ENCODE measurements around the gene OLA1.

OLA1 gene

GRCh38 chr2:174035117-174035635 is 213.2 kb downstream of the OLA1 start:
- no peak for DNase-seq (ENCODE audit: low read depth)

GRCh38 chr2:174033163-174033550 is 215.2 kb downstream of the OLA1 start:
- DNase-seq (ENCODE audit: low read depth) = no peak

GRCh38 chr2:174031226-174031625 is 217.1 kb downstream of the OLA1 start:
- no peak for DNase-seq (ENCODE audit: low read depth)

GRCh38 chr2:174028935-174029334 is 219.4 kb downstream of the OLA1 start:
- no peak for DNase-seq (ENCODE audit: low read depth)

- no peak for DNase-seq (ENCODE audit: low read depth)
Observed at GRCh38 chr2:174027956-174028355, 220.4 kb downstream of the OLA1 start.

- DNase-seq (ENCODE audit: low read depth) = no peak
Observed at GRCh38 chr2:174026122-174026845, 222.0 kb downstream of the OLA1 start.

- DNase-seq (ENCODE audit: low read depth) = no peak
Observed at GRCh38 chr2:174025271-174026121, 222.8 kb downstream of the OLA1 start.

- no peak for DNase-seq (ENCODE audit: low read depth)
Observed at GRCh38 chr2:174024524-174025270, 223.6 kb downstream of the OLA1 start.

- DNase-seq (ENCODE audit: low read depth) = no peak
Observed at GRCh38 chr2:174023591-174024523, 224.5 kb downstream of the OLA1 start.
